Esophagus squamous epithelium (tissue), 5 donors: ENCODE data around the gene MTURN. TPM values are rescaled to one million over a fixed set of nuclear protein-coding genes. Genes with fewer than 3 reads are reported as not detected.

Experiments
- DNase-seq: peaks from one replicate; lab custom pipeline; 2025; lab: John Stamatoyannopoulos, UW
- H3K27ac ChIP-seq, 4 donors: fragments of 200-600 bp; sonication (generic); one replicate each; pipeline ENCODE4 v1.5.1; 2016 to 2019; ENCODE audit warnings: mild to moderate bottlenecking in 1 of 4
- H3K27me3 ChIP-seq, 4 donors: fragments of 200-600 bp; sonication (generic); 1 replicate in 3 of 4; 2 replicates in 1 of 4; pipeline versions ENCODE4 v1.5.1 to v1.6.0; 2017 to 2021; ENCODE audit warnings: antibody characterized with exemption in 1 of 4
- H3K36me3 ChIP-seq, 3 donors: fragments of 200-600 bp; sonication (generic); one replicate each; pipeline ENCODE4 v1.5.1; 2016 to 2019
- H3K4me1 ChIP-seq, 3 donors: fragments of 200-600 bp; sonication (generic); one replicate each; pipeline ENCODE4 v1.5.1; 2017 to 2019
- H3K4me3 ChIP-seq, 4 donors: fragments of 200-600 bp; sonication (generic); 1 replicate in 3 of 4; 2 replicates in 1 of 4; pipeline ENCODE4 v1.5.1; 2016 to 2019; ENCODE audit warnings: mild to moderate bottlenecking in 2 of 4, moderate library complexity in 1 of 4
- H3K9me3 ChIP-seq, 3 donors: fragments of 200-600 bp; sonication (generic); one replicate each; pipeline ENCODE4 v1.5.1; 2016 to 2019
- CTCF ChIP-seq, 6 experiments: fragments of 450-650 bp in 4 of 6; fragments of 200-600 bp in 2 of 6; sonication (generic) in 2 of 6; IDR thresholded peaks; one replicate each; pipeline ENCODE4 v1.5.1; 2016 to 2019; ENCODE audit warnings: antibody characterized with exemption in 6 of 6, mild to moderate bottlenecking in 4 of 6, moderate library complexity in 4 of 6
- POLR2A ChIP-seq, 4 donors: fragments of 450-650 bp; IDR thresholded peaks; one replicate each; pipeline ENCODE4 v1.6.1; 2017; ENCODE audit warnings: antibody characterized with exemption in 4 of 4, mild to moderate bottlenecking in 4 of 4, moderate library complexity in 3 of 4
- WGBS, 2 donors: methylation state at CpG; one replicate each; pipeline ENCODE4 v1.1.5; 2018; 5-methylcytosine and 5-hydroxymethylcytosine counted together
- intact Hi-C: fragments of 100-400 bp; cut with DNase I; formaldehyde crosslinking; loops from one replicate; pipeline ENCODE4 v1.15.0; 2022
- total RNA-seq, 4 donors: library from RNA; depleted of rRNA; stranded (reverse); fragments of >200 nt; gene quantifications; one replicate each; pipeline ENCODE4 v1.1.0, GENCODE V29; 2016
- donor health status: DM: yes; HTN: yes; CAD: no.

Gene MTURN
- total RNA-seq, 4 donors from 2014 or later: 10.4 to 88.9 (median 18.6) TPM

- DNase-seq: no peak
- Histone ChIP-seq H3K36me3 (peaks cover 0 to 4% (median 0%) of the 10 kb centered on the region in 3 donors), H3K4me1 (peaks cover 0 to 1% (median 0%) of the 10 kb centered on the region in 3 donors), H3K27me3 (no peaks in the 10 kb centered on the region), H3K9me3 (no peaks in the 10 kb centered on the region), H3K4me3 (no peak overlapping the region), H3K27ac (no peak overlapping the region)
- intact Hi-C loops: no loop called here
- 47 to 62% methylated on average over 2 of the region's 2 CpGs for WGBS, 2 donors
- TF ChIP-seq POLR2A (IDR thresholded peaks at IDR 0.05) (no peak), CTCF (IDR thresholded peaks at IDR 0.05) (no peak)
Observed at GRCh38 chr7:30188811-30189210, 54.0 kb downstream of the MTURN start.

GRCh38 chr7:30191809-30192208, 57.0 kb downstream of the MTURN start:
- Histone ChIP-seq H3K27ac (no peak overlapping the region), H3K4me3 (no peak overlapping the region), H3K9me3 (peaks cover 0 to 13% (median 6%) of the 10 kb centered on the region in 3 donors), H3K4me1 (no peaks in the 10 kb centered on the region), H3K36me3 (peaks cover 0 to 4% (median 0%) of the 10 kb centered on the region in 3 donors), H3K27me3 (no peaks in the 10 kb centered on the region)
- DNase-seq: no peak
- no peak for TF ChIP-seq POLR2A (IDR thresholded peaks at IDR 0.05)
- no peak for TF ChIP-seq CTCF (IDR thresholded peaks at IDR 0.05)
- intact Hi-C loops: no loop called here
- 71 to 96% methylated on average over 1 to 4 of the region's 4 CpGs for WGBS, 2 donors

GRCh38 chr7:30193336-30193943, 58.7 kb downstream of the MTURN start:
- Histone ChIP-seq H3K4me3 (no peak overlapping the region), H3K4me1 (no peaks in the 10 kb centered on the region), H3K36me3 (peaks cover 0 to 4% (median 0%) of the 10 kb centered on the region in 3 donors), H3K27me3 (no peaks in the 10 kb centered on the region), H3K9me3 (peaks cover 0 to 22% (median 6%) of the 10 kb centered on the region in 3 donors), H3K27ac (no peak overlapping the region)
- WGBS, 2 donors: 82 to 85% methylated on average over 5 of the region's 5 CpGs
- no peak for DNase-seq
- TF ChIP-seq POLR2A (IDR thresholded peaks at IDR 0.05) (no peak), CTCF (IDR thresholded peaks at IDR 0.05) (no peak)
- intact Hi-C loops: no loop called here

GRCh38 chr7:30196408-30196807, 61.6 kb downstream of the MTURN start:
- intact Hi-C loops: no loop called here
- no peak for DNase-seq
- no peaks in the 10 kb centered on the region for H3K36me3 ChIP-seq
- no peaks in the 10 kb centered on the region for H3K27me3 ChIP-seq
- no peak overlapping the region for H3K4me3 ChIP-seq
- H3K9me3 ChIP-seq: peaks cover 0 to 22% (median 6%) of the 10 kb centered on the region in 3 donors
- no peak overlapping the region for H3K27ac ChIP-seq
- peaks cover 0 to 6% (median 0%) of the 10 kb centered on the region in 3 donors for H3K4me1 ChIP-seq
- TF ChIP-seq POLR2A (IDR thresholded peaks at IDR 0.05) (no peak), CTCF (IDR thresholded peaks at IDR 0.05) (no peak)

- peaks cover 0 to 22% (median 6%) of the 10 kb centered on the region in 3 donors for H3K9me3 ChIP-seq
- 100% methylated on average over 1 of the region's 1 CpG for WGBS, 2 donors
- H3K4me3 ChIP-seq: no peak overlapping the region
- intact Hi-C loops: no loop called here
- H3K27me3 ChIP-seq: no peaks in the 10 kb centered on the region
- no peaks in the 10 kb centered on the region for H3K36me3 ChIP-seq
- no peak overlapping the region for H3K27ac ChIP-seq
- TF ChIP-seq POLR2A (IDR thresholded peaks at IDR 0.05) (no peak), CTCF (IDR thresholded peaks at IDR 0.05) (no peak)
- peaks cover 0 to 6% (median 0%) of the 10 kb centered on the region in 3 donors for H3K4me1 ChIP-seq
- DNase-seq: no peak
Observed at GRCh38 chr7:30197438-30197837, 62.7 kb downstream of the MTURN start.
